PC-9 (cell line): Measurements from ENCODE around the gene GALNT2.

Source experiments
- EZH2 ChIP-seq: fragments of 200-600 bp; sonication (generic); IDR thresholded peaks from 2 replicates; pipeline ENCODE4 v1.8.0; 2017; ENCODE audit warnings: antibody characterized with exemption, low read depth
- TF ChIP-seq, protein P1 (sequence below): fragments of 200-600 bp; sonication (generic); conservative IDR thresholded peaks from 2 replicates; pipeline ENCODE4 v1.6.1; 2017; ENCODE audit warnings: mixed run types, antibody characterized with exemption, mild to moderate bottlenecking, moderate library complexity

DNA sequence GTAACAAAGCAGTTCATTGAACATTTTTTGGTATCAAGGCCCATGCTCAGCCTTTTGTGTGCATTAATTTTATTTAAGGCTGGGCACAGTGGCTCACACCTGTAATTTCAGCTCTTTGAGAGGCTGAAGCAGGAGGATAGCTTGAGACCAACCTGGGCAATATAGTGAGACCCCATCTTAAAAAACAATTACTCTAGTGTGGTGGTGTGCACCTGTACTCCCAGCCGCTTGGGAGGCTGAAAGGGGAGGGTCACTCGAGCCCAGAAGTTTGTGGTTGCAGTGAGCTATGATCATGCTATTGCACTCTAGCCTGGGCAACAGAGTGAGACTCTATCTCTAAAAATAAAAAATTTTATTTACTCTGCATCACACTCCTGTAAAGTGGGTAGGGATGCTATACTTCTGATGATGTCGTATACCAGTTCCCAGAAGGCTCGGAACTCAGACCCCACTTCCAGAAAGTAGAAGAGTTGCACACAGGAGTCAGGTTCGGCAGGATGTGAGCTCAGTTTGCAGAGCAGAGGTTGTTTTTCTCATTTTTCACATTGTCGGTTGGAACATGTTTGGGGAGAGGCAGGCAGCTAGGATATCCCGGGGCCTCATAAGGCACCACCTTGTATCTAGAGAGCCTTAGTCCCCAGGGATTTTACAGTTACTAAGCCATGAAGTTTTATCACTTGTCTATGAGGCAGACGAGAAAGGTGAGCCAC is 144.6 kb downstream of the GALNT2 start:
- TF ChIP-seq, protein P1, sequence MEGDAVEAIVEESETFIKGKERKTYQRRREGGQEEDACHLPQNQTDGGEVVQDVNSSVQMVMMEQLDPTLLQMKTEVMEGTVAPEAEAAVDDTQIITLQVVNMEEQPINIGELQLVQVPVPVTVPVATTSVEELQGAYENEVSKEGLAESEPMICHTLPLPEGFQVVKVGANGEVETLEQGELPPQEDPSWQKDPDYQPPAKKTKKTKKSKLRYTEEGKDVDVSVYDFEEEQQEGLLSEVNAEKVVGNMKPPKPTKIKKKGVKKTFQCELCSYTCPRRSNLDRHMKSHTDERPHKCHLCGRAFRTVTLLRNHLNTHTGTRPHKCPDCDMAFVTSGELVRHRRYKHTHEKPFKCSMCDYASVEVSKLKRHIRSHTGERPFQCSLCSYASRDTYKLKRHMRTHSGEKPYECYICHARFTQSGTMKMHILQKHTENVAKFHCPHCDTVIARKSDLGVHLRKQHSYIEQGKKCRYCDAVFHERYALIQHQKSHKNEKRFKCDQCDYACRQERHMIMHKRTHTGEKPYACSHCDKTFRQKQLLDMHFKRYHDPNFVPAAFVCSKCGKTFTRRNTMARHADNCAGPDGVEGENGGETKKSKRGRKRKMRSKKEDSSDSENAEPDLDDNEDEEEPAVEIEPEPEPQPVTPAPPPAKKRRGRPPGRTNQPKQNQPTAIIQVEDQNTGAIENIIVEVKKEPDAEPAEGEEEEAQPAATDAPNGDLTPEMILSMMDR = no peak
- no peak for TF ChIP-seq EZH2
